Activated CD4-positive, alpha-beta T cell treated with anti-CD3 and anti-CD28 coated beads for 4 hours (primary cell): ENCODE data around the gene TRAK1.
"Not testable (repeated sequence)": the region's sequence is repeated elsewhere in the genome, so short reads cannot be mapped to it uniquely, and the experiment has no call there.

Experiments
- DNase-seq, 2 donors: peaks; one replicate each; pipeline ENCODE4 v3.0.0-alpha.2; 2020

The TRAK1 gene

GRCh38 chr3:42098171-42098570, 7.0 kb downstream of the TRAK1 start:
- no peak for DNase-seq

GRCh38 chr3:42099020-42099765, 8.0 kb downstream of the TRAK1 start:
- DNase-seq = no peak

- DNase-seq = no peak
Observed at GRCh38 chr3:42101048-42101447, 9.9 kb downstream of the TRAK1 start.

GRCh38 chr3:42101481-42101880, 10.3 kb downstream of the TRAK1 start:
- DNase-seq = no peak

- no peak for DNase-seq
Observed at GRCh38 chr3:42102571-42102970, 11.4 kb downstream of the TRAK1 start.

GRCh38 chr3:42103921-42104665, 12.9 kb downstream of the TRAK1 start:
- DNase-seq = not testable (repeated sequence)

GRCh38 chr3:42105994-42106393, 14.8 kb downstream of the TRAK1 start:
- not testable (repeated sequence) for DNase-seq

GRCh38 chr3:42106646-42107045, 15.5 kb downstream of the TRAK1 start:
- no peak for DNase-seq

GRCh38 chr3:42110631-42111030, 19.5 kb downstream of the TRAK1 start:
- no peak for DNase-seq

GRCh38 chr3:42114130-42114725, 23.1 kb downstream of the TRAK1 start:
- DNase-seq = no peak

GRCh38 chr3:42115215-42115614, 24.1 kb downstream of the TRAK1 start:
- no peak for DNase-seq

GRCh38 chr3:42115946-42116345, 24.8 kb downstream of the TRAK1 start:
- DNase-seq = no peak

- no peak for DNase-seq
Observed at GRCh38 chr3:42116466-42116865, 25.3 kb downstream of the TRAK1 start.

GRCh38 chr3:42117175-42118008, 26.2 kb downstream of the TRAK1 start:
- no peak for DNase-seq

GRCh38 chr3:42118762-42119361, 27.7 kb downstream of the TRAK1 start:
- no peak for DNase-seq

- no peak for DNase-seq
Observed at GRCh38 chr3:42119561-42120355, 28.6 kb downstream of the TRAK1 start.

GRCh38 chr3:42120866-42121265, 29.7 kb downstream of the TRAK1 start:
- no peak for DNase-seq

GRCh38 chr3:42122261-42123011, 31.3 kb downstream of the TRAK1 start:
- DNase-seq = no peak

- DNase-seq = no peak
Observed at GRCh38 chr3:42123012-42123581, 31.9 kb downstream of the TRAK1 start.

GRCh38 chr3:42123824-42124658, 32.9 kb downstream of the TRAK1 start:
- DNase-seq = no peak
